Stimulated activated CD8-positive, alpha-beta memory T cell treated with anti-CD3 and anti-CD28 coated beads, Interleukin-12 subunit alpha, Interleukin-12 subunit beta, amount 100 ng/mL, for 4 hours (primary cell): Measurements from ENCODE around the gene SPATA6.
"Not testable (repeated sequence)": the region's sequence is repeated elsewhere in the genome, so short reads cannot be mapped to it uniquely, and the experiment has no call there.

Source experiments
- DNase-seq: peaks from one replicate; pipeline ENCODE4 v3.0.0-alpha.2; 2020; ENCODE audit warnings: low read depth

SPATA6 gene

GRCh38 chr1:48471691-48472576 is at the start of gene SPATA6:
SPATA6 (minus strand) TSS chr1:48472204; CDS start chr1:48472008, 196 bp downstream.
- DNase-seq = peak; percentile 88

DNA sequence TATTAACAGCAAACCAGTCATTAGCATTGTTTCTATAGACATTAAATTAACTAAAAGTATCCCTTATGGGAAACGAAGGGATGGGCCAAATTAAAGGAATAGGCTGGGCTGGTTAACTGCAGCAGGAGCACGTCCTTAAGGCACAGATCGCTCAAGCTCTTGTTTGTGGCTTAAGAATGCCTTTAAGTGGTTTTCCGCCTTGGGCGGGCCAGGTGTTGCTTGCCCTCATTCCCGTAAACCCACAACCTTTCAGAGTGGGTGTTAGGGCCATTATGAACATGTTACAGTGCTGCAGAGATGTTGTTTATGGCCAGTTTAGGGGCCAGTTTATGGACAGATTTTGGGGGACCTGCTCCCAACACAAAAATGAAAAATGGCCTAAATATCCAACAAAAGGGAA is 47.9 kb upstream of the SPATA6 start:
- not testable (repeated sequence) for DNase-seq

- DNase-seq = no peak
Observed at GRCh38 chr1:48506870-48507269, 34.9 kb upstream of the SPATA6 start.

GRCh38 chr1:48500541-48501450 is 28.8 kb upstream of the SPATA6 start:
- no peak for DNase-seq

DNA sequence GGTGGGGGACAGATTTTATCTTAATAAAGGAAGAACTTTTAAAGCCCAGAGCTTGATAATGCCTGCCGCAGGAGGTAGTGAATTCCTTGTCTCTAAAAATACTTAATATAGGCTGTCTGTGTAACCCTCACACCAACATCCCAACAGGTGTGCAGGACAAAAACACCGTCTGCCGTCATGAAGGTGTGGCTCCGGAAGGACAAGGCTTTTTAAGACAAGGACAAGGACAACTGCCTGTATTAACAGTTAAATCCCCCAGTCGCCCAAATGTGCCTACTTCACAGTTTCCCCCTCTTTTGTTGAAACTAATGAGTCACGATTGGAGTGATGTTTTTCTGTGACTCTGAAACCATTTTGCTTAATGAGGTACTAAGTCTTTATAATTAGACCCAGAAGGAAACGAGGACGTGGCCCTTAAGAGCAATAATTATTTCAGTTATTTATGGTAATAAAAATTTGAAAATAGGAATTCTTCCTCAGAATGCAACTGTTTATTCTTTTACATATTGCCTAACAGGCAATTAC is 27.3 kb upstream of the SPATA6 start:
- no peak for DNase-seq

DNA sequence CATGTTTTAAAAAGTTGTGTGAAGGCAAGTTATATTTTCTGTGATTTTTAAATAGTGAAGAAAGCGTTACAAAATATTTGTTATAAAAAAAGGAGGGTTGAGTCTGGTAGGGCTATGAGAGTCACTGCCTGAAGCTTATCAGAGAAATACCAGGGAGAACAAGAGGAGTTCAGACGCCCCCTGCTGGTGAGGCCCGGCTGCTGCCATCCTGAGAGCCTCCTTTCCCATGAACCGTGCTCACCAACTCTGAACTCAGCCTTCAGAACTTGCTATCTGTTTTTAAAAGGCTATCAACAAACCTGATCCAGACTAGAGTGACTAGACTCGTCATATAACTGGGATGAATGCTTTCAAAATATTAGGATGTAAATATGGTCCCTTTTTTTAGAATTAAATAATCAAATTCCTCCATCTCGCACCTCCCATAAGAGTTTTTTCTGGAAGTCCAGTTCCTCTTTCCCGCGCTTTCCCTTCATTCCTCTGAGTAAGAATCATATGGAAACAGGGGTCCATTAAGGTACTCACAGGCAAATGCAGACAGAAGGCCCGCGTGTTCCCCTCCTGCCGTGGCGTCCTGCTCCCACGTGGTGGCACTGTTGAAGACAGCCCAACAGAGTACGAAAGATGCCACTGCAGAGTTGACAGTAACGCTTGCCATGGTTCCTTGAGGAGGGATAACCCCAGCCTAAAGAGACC is 26.2 kb upstream of the SPATA6 start:
- DNase-seq = peak; percentile 16

GRCh38 chr1:48495911-48496310 is 23.9 kb upstream of the SPATA6 start:
- DNase-seq = no peak

DNA sequence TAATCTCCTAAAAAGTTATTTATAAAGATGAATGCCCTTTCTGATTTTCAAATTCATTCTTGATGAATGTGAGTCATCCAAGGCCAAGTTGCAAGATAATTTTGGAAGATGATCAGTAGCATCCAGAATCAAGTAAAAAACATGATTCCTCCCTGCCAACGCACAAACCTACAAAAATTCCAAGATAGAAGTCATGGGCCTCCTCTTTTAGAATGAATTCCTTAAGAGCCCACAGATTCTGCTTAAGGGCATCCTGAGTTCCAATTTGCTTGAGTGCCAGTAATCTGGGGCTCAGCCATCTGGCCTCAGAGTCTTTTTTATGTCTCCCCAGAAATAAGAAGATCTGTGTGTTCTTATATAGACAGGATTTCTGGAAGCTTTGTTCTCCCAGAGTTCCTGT is 23.2 kb upstream of the SPATA6 start:
- no peak for DNase-seq

GRCh38 chr1:48493970-48494769 is 22.2 kb upstream of the SPATA6 start:
- DNase-seq = no peak

DNA sequence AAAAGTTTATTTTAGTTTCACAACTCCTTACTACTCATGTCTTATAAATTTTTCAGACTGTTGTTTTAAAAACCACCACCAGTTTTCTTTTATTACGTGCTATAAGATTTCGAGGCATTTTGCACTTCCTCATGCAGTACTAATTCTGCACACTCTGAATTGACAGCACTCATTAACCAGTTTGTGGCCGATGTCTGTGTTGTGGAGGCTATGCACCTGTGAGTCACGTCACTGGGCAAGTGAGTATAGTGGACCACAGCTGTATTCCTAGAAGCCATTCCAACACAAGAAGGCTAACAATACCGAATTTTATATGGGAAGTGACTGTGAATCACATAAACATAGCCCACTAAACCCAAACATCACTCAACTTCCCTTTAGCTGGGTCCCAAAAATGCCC is 21.0 kb upstream of the SPATA6 start:
- no peak for DNase-seq

DNA sequence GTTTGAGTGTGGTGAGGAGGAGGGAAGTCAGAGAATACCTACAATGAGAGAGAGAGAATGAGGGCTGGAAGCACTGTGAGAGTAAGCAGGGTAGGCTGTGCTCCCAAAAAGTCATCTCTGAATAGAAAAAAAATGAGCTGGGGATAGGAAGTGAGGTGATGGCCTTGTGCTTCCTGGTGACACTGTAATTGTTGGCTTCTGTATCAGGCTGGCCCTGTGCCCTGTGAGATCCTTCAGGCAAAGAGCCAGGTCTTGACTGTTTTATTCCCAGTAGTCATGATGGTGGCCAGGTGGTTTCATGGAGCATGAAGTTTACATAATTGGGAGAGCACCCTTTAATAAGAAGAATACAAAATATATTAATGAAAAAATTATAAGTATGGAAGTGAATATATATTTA is 20.4 kb upstream of the SPATA6 start:
- DNase-seq = no peak

- no peak for DNase-seq
Observed at GRCh38 chr1:48488721-48489120, 16.7 kb upstream of the SPATA6 start.

DNA sequence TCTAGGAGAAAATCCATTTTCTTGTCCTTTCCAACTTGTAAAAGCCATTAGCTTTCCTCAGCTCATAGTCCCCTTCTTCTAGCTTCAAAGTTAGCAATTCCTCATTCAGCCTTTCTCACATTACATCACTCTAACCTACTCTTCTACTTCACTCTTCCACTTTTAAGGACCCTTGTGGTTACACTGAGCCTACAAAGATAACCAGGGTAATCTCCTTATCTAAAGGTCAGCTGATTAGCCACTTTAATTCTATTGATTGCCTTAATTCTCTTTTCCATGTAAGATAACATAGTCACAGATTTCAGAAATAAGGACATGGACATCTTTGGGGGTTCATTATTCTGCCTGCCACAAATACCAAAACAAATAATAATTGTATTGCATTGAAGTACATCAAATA is 8.5 kb upstream of the SPATA6 start:
- no peak for DNase-seq

DNA sequence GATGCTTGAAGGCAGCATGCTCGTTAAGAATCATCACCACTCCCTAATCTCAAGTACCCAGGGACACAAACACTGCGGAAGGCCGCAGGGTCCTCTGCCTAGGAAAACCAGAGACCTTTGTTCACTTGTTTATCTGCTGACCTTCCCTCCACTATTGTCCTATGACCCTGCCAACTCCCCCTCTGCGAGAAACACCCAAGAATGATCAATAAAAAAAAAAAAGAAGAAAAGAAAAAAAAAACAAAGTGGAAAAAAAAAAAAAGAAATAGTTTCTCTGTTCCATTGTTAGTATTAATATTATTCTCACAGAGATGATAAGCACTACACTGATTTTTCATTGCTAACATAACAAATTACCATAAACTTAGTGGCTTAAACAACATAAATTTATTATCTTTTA is 8.0 kb upstream of the SPATA6 start:
- DNase-seq = not testable (repeated sequence)

GRCh38 chr1:48472638-48473037 is 634 bp upstream of the SPATA6 start:
- no peak for DNase-seq

GRCh38 chr1:48470950-48471690 is 884 bp downstream of the SPATA6 start:
- no peak for DNase-seq

DNA sequence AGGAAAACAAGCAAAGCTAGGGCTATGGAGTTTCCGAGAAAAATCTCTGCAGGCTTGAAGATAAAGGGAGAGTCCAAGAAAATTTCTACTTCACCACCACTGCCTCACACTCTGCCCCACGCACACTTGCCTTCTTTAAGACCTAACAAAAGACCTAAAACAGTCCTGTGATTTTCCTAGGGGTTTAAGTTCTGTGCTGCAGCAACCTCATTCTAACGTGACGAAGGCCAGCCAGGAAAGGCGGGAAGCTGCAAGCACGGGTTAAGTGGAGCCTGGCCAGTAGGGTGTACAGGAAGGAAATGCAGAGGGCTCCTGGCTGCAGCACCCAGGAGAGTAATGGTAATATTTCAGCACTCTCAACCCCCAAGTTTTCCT is 1.5 kb downstream of the SPATA6 start:
- DNase-seq = no peak

DNA sequence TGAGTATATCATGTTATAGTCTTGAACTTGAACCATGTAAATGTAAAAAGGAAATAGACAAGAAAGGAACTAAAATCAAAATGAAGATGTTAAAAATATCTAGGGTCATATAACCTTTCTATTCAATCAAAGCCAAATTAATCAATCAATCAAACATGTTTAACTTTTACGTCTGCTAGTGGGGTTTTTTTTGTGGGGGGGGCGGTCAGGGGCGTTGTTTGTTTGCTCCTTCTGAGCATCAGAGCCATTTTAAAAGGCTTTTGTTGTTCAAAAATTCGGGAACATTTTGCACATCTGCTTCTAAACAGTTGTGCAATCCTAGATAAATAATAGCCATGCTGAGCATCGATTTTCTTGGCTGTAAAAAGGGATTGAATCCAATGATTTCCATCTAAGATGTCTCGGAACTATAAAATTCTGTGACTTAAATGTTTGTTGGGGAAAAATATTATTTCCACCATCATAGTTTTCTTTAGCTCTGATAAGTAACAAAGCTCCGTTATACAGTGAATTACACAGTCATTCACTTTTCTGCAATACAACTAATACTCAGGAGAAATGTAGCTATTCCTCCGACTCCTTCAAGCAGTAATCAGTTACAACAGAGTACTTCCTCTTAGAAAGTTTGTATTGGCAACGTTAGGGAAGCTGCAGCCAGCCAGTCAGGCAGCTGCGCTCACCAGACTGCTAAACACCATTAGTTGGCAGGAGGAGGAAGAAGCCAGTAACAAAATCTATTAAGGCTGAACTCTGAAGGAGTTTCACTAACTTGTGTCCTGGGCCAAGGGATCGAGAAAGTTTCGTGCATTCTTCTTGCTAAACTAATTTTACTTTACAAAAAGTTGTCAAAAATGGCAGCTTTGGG is 2.2 kb downstream of the SPATA6 start:
- DNase-seq = no peak

- no peak for DNase-seq
Observed at GRCh38 chr1:48466594-48466993, 5.4 kb downstream of the SPATA6 start.
